Measurements from ENCODE around the gene NCMAP.

- TF ChIP-seq, protein P1, sequence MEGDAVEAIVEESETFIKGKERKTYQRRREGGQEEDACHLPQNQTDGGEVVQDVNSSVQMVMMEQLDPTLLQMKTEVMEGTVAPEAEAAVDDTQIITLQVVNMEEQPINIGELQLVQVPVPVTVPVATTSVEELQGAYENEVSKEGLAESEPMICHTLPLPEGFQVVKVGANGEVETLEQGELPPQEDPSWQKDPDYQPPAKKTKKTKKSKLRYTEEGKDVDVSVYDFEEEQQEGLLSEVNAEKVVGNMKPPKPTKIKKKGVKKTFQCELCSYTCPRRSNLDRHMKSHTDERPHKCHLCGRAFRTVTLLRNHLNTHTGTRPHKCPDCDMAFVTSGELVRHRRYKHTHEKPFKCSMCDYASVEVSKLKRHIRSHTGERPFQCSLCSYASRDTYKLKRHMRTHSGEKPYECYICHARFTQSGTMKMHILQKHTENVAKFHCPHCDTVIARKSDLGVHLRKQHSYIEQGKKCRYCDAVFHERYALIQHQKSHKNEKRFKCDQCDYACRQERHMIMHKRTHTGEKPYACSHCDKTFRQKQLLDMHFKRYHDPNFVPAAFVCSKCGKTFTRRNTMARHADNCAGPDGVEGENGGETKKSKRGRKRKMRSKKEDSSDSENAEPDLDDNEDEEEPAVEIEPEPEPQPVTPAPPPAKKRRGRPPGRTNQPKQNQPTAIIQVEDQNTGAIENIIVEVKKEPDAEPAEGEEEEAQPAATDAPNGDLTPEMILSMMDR (IDR thresholded peaks at IDR 0.05) = no peak
- TF ChIP-seq EZH2phosphoT487 (IDR thresholded peaks at IDR 0.05) (no peak), EZH2 (IDR thresholded peaks at IDR 0.05) (no peak)
These were observed 93.0 kb downstream of the NCMAP start for GRCh38 chr1:24648919-24649318.
